Testis (tissue), 3 donors: ENCODE measurements around the gene ADAM12. TPM values are rescaled to one million over a fixed set of nuclear protein-coding genes. Genes with fewer than 3 reads are reported as not detected.

ENCODE experiments used
- DNase-seq: peaks from one replicate; pipeline ENCODE4 v3.0.0-alpha.2; 2019
- H3K27ac ChIP-seq, 2 donors: fragments of 200-600 bp; sonication (generic); one replicate each; pipeline ENCODE4 v1.5.1; 2019
- H3K27me3 ChIP-seq: fragments of 200-600 bp; sonication (generic); one replicate; pipeline ENCODE4 v1.5.1; 2019
- H3K36me3 ChIP-seq: fragments of 200-600 bp; sonication (generic); one replicate; pipeline ENCODE4 v1.5.1; 2017; ENCODE audit warnings: low read depth; ENCODE audit errors: missing control alignments
- H3K4me1 ChIP-seq: fragments of 200-600 bp; sonication (generic); one replicate; pipeline ENCODE4 v1.5.1; 2019
- H3K4me3 ChIP-seq, 2 donors: fragments of 200-600 bp; sonication (generic); one replicate each; pipeline ENCODE4 v1.5.1; 2017 to 2019
- H3K9me3 ChIP-seq: fragments of 200-600 bp; sonication (generic); one replicate; pipeline ENCODE4 v1.5.1; 2017
- CTCF ChIP-seq, 3 experiments: fragments of 450-650 bp in 2 of 3; fragments of 200-600 bp in 1 of 3; sonication (generic) in 1 of 3; IDR thresholded peaks; one replicate each; pipeline ENCODE4 v1.5.1; 2016 to 2019; ENCODE audit warnings: antibody characterized with exemption in 3 of 3, mild to moderate bottlenecking in 2 of 3, moderate library complexity in 1 of 3
- POLR2A ChIP-seq: fragments of 450-650 bp; IDR thresholded peaks from one replicate; pipeline ENCODE4 v1.6.1; 2017; ENCODE audit warnings: antibody characterized with exemption, mild to moderate bottlenecking, moderate library complexity
- WGBS, 2 donors: methylation state at CpG; one replicate each; pipeline ENCODE4 v1.1.5; 2018; 5-methylcytosine and 5-hydroxymethylcytosine counted together
- intact Hi-C: fragments of 100-400 bp; cut with DNase I; formaldehyde crosslinking; loops from one replicate; pipeline ENCODE4 v1.15.1; 2023; ENCODE audit warnings: low total_unique reads
- polyA plus RNA-seq: library from polyadenylated mRNA; stranded (reverse); fragments of 350-450 nt; fragmentation: Illumina TruSeq; extraction: RNeasy Lipid Tissue Mini Kit (QIAGEN cat#74804); gene quantifications from one replicate; pipeline ENCODE4 v1.2.3, GENCODE V29; 2014; ENCODE audit warnings: low read depth, low replicate concordance; ENCODE audit not compliant: insufficient read depth
- total RNA-seq, 2 donors: library from RNA; depleted of rRNA; stranded (reverse); fragments of >200 nt; gene quantifications; one replicate each; pipeline ENCODE4 v1.2.3, GENCODE V29; 2016

The ADAM12 gene
- total and polyA plus RNA-seq, 3 donors from 2014 or later: 2.8 to 9.2 (median 6.1) TPM

DNA sequence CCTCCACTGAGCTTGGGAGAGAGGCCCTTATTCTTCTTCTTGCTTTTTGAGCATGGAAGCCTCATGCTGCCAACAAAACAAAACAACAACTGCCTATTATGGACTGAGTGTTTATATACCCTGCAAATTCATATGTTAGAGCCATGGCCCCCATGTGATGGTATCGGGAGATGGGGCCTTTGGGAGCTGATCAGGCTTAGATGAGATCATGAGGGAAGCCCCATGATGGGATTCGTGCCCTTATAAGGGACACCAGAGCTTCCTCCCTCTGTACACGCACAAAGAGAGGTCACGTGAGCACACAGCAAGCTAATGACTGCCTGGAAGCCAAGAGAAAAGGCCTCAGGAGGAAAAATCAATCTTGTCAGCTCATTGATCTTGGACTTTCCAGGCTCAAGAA, 256.9 kb downstream of the ADAM12 start:
- peak overlapping the region in 1 of 2 donors; percentile 30 for H3K27ac ChIP-seq
- TF ChIP-seq POLR2A (no peak), CTCF (IDR thresholded peaks at IDR 0.05) (no peak)
- intact Hi-C loops: no loop called here
- peaks cover 4% of the 10 kb centered on the region for H3K4me1 ChIP-seq
- H3K9me3 ChIP-seq: no peaks in the 10 kb centered on the region
- WGBS, 2 donors: 51 to 72% methylated on average over 4 of the region's 4 CpGs
- no peaks in the 10 kb centered on the region for H3K27me3 ChIP-seq
- H3K36me3 ChIP-seq: no peaks in the 10 kb centered on the region
- peak; percentile 42 for DNase-seq
- H3K4me3 ChIP-seq: no peak overlapping the region

DNA sequence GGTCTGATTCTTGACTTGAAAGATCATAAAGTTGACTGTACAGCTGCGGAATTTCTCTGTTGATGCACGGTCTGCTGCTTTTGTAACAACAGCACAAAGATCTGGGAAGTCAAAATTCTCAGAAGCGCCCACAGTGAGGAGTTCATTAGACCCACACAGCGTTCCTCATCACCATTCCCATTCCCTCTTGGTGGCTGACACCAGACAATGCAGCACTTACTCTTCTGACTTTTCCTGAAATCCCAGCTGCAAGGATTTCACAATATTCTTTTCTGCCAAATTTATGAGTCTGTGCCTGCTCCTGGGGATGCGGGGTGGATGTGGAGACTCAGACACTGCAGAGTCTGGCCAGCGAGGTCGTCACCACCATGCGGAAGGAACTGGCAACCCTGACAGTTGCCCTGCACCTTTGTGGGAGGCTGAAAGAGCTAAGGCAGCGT, 258.0 kb downstream of the ADAM12 start:
- intact Hi-C loops: no loop called here
- H3K4me3 ChIP-seq: no peak overlapping the region
- no peaks in the 10 kb centered on the region for H3K27me3 ChIP-seq
- no peaks in the 10 kb centered on the region for H3K9me3 ChIP-seq
- 72 to 78% methylated on average over 9 of the region's 9 CpGs for WGBS, 2 donors
- H3K27ac ChIP-seq: peak overlapping the region in 1 of 2 donors; percentile 30
- H3K4me1 ChIP-seq: peaks cover 4% of the 10 kb centered on the region
- H3K36me3 ChIP-seq: no peaks in the 10 kb centered on the region
- peak; percentile 33 for DNase-seq
- TF ChIP-seq CTCF (IDR thresholded peaks at IDR 0.05) (no peak), POLR2A (no peak)

DNA sequence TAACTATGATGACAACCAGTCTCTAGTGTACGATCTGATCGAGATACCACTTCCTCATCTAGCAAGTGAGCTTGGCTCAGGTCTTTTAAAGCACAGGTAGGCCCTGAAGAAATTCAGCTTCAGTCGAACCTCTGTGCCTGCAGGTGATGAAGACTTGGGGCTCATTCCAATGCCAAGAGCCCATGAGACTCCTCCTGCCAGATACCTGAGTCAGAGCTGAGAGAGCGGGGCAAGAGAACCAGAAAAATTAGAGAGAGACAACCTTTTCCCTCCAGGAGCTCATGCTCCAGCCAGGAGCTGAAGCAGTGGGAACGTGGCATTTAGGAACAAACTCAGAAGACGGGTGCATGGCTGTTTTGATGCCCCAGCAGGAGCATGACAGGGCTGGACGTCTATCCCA, 259.3 kb downstream of the ADAM12 start:
- WGBS, 2 donors: 79 to 88% methylated on average over 7 of the region's 7 CpGs
- H3K4me1 ChIP-seq: peaks cover 4% of the 10 kb centered on the region

DNA sequence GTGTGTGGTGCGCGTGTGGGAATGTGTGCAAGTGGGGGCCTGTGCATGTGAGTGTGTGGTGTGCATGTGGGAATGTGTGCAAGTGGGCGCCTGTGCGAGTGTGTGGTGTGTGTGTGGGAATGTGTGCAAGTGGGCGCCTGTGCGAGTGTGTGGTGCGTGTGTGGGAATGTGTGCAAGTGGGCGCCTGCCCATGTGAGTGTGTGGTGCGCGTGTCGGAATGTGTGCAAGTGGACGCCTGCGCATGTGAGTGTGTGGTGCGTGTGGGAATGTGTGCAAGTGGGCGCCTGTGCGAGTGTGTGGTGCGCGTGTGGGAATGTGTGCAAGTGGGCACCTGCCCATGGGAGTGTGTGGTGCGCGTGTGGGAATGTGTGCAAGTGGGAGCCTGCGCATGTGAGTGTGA, 259.7 kb downstream of the ADAM12 start:
- Histone ChIP-seq H3K4me1 (peaks cover 4% of the 10 kb centered on the region), H3K27me3 (no peaks in the 10 kb centered on the region), H3K36me3 (no peaks in the 10 kb centered on the region), H3K4me3 (no peak overlapping the region), H3K27ac (no peak overlapping the region), H3K9me3 (no peaks in the 10 kb centered on the region)
- WGBS, 2 donors: 93 to 94% methylated on average over 21 of the region's 21 CpGs
- intact Hi-C loops: no loop called here
- no peak for DNase-seq
- no peak for TF ChIP-seq CTCF (IDR thresholded peaks at IDR 0.05)
- TF ChIP-seq POLR2A: no peak

More for the DNA sequence above, 259.3 kb downstream of the ADAM12 start:
- DNase-seq: no peak
- no peaks in the 10 kb centered on the region for H3K9me3 ChIP-seq
- intact Hi-C loops: no loop called here
- no peak overlapping the region for H3K27ac ChIP-seq
- no peaks in the 10 kb centered on the region for H3K27me3 ChIP-seq
- no peak overlapping the region for H3K4me3 ChIP-seq
- TF ChIP-seq CTCF (IDR thresholded peaks at IDR 0.05): no peak
- no peak for TF ChIP-seq POLR2A
- H3K36me3 ChIP-seq: no peaks in the 10 kb centered on the region

DNA sequence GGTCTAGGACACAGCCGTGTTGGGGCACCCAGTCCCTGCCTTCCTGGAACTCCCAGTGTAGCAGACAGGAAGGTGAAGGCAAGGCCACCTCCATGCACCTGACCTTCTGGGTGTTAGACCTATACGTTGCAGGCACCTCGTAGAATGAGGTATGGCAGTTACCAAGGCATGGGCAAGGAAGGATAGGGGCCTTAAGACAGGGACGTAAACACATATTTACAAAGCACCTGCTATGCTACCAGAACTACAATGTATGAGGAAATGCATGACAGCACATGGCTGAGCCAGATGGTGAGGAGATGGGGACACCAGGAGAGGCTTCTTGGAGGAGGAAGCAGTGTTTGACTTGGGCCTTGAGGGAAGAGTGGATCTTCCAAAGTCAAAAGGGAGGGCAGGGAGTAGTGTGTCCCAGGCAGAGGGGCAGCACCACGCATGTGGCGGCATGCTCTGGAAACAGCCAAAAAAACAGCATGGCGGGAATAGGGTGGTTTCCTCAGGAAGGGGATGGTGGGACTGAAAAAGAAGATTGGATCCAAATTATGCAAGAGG, 260.7 kb downstream of the ADAM12 start:
- DNase-seq: no peak
- 87 to 90% methylated on average over 7 of the region's 7 CpGs for WGBS, 2 donors
- H3K9me3 ChIP-seq: no peaks in the 10 kb centered on the region
- intact Hi-C loops: no loop called here
- H3K27me3 ChIP-seq: no peaks in the 10 kb centered on the region
- TF ChIP-seq CTCF (IDR thresholded peaks at IDR 0.05) (no peak), POLR2A (no peak)
- H3K27ac ChIP-seq: no peak overlapping the region
- no peaks in the 10 kb centered on the region for H3K36me3 ChIP-seq
- H3K4me3 ChIP-seq: no peak overlapping the region
- peaks cover 4% of the 10 kb centered on the region for H3K4me1 ChIP-seq
